A549 (cell line): ENCODE measurements around the gene SEZ6L2.

Experiments
- BHLHE40 ChIP-seq: IDR thresholded peaks from 2 replicates; pipeline ENCODE4 v1.6.1; 2012; ENCODE audit warnings: low read depth, low read length, inconsistent platforms
- CEBPB ChIP-seq, 2 experiments: fragments of >200 bp in 1 of 2; sonication (Bioruptor Twin) in 1 of 2; formaldehyde crosslinking in 1 of 2; IDR thresholded peaks; 2 replicates each; pipeline ENCODE4 v1.6.1; 2012 to 2016
- CTCF ChIP-seq: fragments of >200 bp; sonication (Bioruptor Twin); formaldehyde crosslinking; IDR thresholded peaks from 3 replicates; pipeline ENCODE4 v1.5.1; 2016
- E2F6 ChIP-seq: IDR thresholded peaks from 2 replicates; pipeline ENCODE4 v1.6.1; 2012; ENCODE audit warnings: low read depth, borderline replicate concordance
- EP300 ChIP-seq, 2 experiments: fragments of >200 bp; sonication (Bioruptor Twin); formaldehyde crosslinking; IDR thresholded peaks; 2 replicates in 1 of 2; 3 replicates in 1 of 2; pipeline ENCODE4 v1.6.1; 2016 to 2017
- JUNB ChIP-seq: fragments of >200 bp; sonication (Bioruptor Twin); formaldehyde crosslinking; IDR thresholded peaks from 2 replicates; pipeline ENCODE4 v1.6.1; 2016
- NR3C1 ChIP-seq: fragments of >200 bp; sonication (Bioruptor Twin); formaldehyde crosslinking; IDR thresholded peaks from 3 replicates; pipeline ENCODE4 v1.6.1; 2017
- POLR2A ChIP-seq: IDR thresholded peaks from 2 replicates; pipeline ENCODE4 v1.6.1; 2012; ENCODE audit warnings: mild to moderate bottlenecking, low read length
- RAD21 ChIP-seq, 2 experiments: fragments of >200 bp in 1 of 2; sonication (Bioruptor Twin) in 1 of 2; formaldehyde crosslinking in 1 of 2; IDR thresholded peaks in 1 of 2; conservative IDR thresholded peaks in 1 of 2; 2 replicates in 1 of 2; 3 replicates in 1 of 2; pipeline ENCODE4 v1.6.1; 2012 to 2018; ENCODE audit warnings: inconsistent platforms in 1 of 2
- RARB ChIP-seq: fragments of 250-450 bp; sonication (Bioruptor Pico); IDR thresholded peaks from 2 replicates; pipeline ENCODE4 v1.8.0; 2021; ENCODE audit warnings: mild to moderate bottlenecking, moderate library complexity
- REST ChIP-seq: fragments of 200-600 bp; sonication (generic); IDR thresholded peaks from 2 replicates; pipeline ENCODE4 v1.6.1; 2016; ENCODE audit warnings: antibody characterized with exemption, mild to moderate bottlenecking, moderate library complexity
- SMC3 ChIP-seq: fragments of >200 bp; sonication (Bioruptor Twin); formaldehyde crosslinking; IDR thresholded peaks from 3 replicates; pipeline ENCODE4 v1.6.1; 2018; ENCODE audit warnings: inconsistent platforms

- TF ChIP-seq JUNB (no peak), NR3C1 (no peak), E2F6 (no peak), POLR2A (no peak), EP300 (IDR thresholded peaks at IDR 0.05) (no peak), CTCF (no peak), SMC3 (no peak), REST (no peak), CEBPB (IDR thresholded peaks at IDR 0.05) (no peak), RARB (CRISPR knock-in tag) (no peak), RAD21 (conservative IDR thresholded peaks at IDR 0.05 in 1 of 2, IDR thresholded peaks at IDR 0.05 in 1 of 2) (no peak), BHLHE40 (no peak)
Measured at GRCh38 chr16:29904947-29905346, 5.6 kb upstream of the SEZ6L2 start.
